DND-41 (cell line): ENCODE data around the gene DPF3.

Experiments
- EZH2 ChIP-seq: IDR thresholded peaks from 3 replicates; pipeline ENCODE4 v1.6.1; 2012; ENCODE audit warnings: borderline replicate concordance, low read depth, mild to moderate bottlenecking, moderate library complexity, low read length, inconsistent platforms; ENCODE audit not compliant: severe bottlenecking
- TF ChIP-seq, protein P1 (sequence below): IDR thresholded peaks from 2 replicates; pipeline ENCODE4 v1.5.1; 2012; ENCODE audit warnings: borderline replicate concordance, low read length, moderate library complexity, mild to moderate bottlenecking; ENCODE audit not compliant: poor library complexity, severe bottlenecking; ENCODE audit errors: extremely low read depth

DNA sequence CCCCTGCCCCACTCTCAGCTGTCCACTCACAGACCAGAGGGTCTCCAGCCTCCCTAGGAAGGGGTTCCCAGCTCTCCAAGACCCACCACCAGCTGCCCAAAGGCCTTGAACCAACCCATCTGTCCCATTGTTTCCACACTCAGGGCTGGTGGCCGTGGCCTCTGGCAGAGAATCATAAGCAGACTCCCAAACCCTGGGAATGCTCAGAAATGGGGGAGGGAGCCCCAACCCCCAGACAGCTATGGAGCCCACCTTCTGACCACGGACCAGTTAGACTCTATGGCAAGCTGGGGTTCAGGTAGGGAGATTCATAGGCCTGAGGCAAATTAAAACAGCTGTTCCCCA lies 280.0 kb downstream of the DPF3 start:
- no peak for TF ChIP-seq EZH2
- TF ChIP-seq, protein P1, sequence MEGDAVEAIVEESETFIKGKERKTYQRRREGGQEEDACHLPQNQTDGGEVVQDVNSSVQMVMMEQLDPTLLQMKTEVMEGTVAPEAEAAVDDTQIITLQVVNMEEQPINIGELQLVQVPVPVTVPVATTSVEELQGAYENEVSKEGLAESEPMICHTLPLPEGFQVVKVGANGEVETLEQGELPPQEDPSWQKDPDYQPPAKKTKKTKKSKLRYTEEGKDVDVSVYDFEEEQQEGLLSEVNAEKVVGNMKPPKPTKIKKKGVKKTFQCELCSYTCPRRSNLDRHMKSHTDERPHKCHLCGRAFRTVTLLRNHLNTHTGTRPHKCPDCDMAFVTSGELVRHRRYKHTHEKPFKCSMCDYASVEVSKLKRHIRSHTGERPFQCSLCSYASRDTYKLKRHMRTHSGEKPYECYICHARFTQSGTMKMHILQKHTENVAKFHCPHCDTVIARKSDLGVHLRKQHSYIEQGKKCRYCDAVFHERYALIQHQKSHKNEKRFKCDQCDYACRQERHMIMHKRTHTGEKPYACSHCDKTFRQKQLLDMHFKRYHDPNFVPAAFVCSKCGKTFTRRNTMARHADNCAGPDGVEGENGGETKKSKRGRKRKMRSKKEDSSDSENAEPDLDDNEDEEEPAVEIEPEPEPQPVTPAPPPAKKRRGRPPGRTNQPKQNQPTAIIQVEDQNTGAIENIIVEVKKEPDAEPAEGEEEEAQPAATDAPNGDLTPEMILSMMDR: no peak
